HCT116 (cell line): ENCODE results near the gene DNAJB1.

Experiments used
- CBX3 ChIP-seq: IDR thresholded peaks from 2 replicates; pipeline ENCODE4 v1.6.1; 2012; ENCODE audit warnings: low read depth
- CEBPB ChIP-seq: IDR thresholded peaks from 2 replicates; pipeline ENCODE4 v1.6.1; 2012; ENCODE audit warnings: low read depth
- CTCF ChIP-seq, 3 experiments: fragments of 200-600 bp in 1 of 3; sonication (generic) in 1 of 3; IDR thresholded peaks in 2 of 3; conservative IDR thresholded peaks in 1 of 3; 2 replicates each; pipeline ENCODE4 v1.5.1; 2012 to 2017; ENCODE audit warnings: low read depth in 2 of 3, low read length in 2 of 3, antibody characterized with exemption in 1 of 3, borderline replicate concordance in 1 of 3, control low read depth in 1 of 3, mild to moderate bottlenecking in 1 of 3, mixed read lengths in 1 of 3, mixed run types in 1 of 3, moderate library complexity in 1 of 3; ENCODE audit not compliant: insufficient read depth in 1 of 3
- EGR1 ChIP-seq: IDR thresholded peaks from 2 replicates; pipeline ENCODE4 v1.6.1; 2012; ENCODE audit warnings: low read depth
- EZH2phosphoT487 ChIP-seq: fragments of 200-600 bp; IDR thresholded peaks from 2 replicates; pipeline ENCODE4 v1.6.1; 2018; ENCODE audit warnings: antibody characterized with exemption, borderline replicate concordance
- FOSL1 ChIP-seq: IDR thresholded peaks from 2 replicates; pipeline ENCODE4 v1.6.1; 2012; ENCODE audit warnings: low read depth
- JUND ChIP-seq: IDR thresholded peaks from 2 replicates; pipeline ENCODE4 v1.6.1; 2012
- MAX ChIP-seq: IDR thresholded peaks from 2 replicates; pipeline ENCODE4 v1.6.1; 2012
- POLR2A ChIP-seq: IDR thresholded peaks from 2 replicates; pipeline ENCODE4 v1.7.0; 2011; ENCODE audit warnings: borderline replicate concordance; ENCODE audit not compliant: insufficient read depth, insufficient read length; ENCODE audit errors: extremely low read depth
- POLR2AphosphoS5 ChIP-seq: IDR thresholded peaks from 2 replicates; pipeline ENCODE4 v1.6.1; 2011; ENCODE audit warnings: mild to moderate bottlenecking, low read depth, low read length, moderate library complexity
- RAD21 ChIP-seq: IDR thresholded peaks from 2 replicates; pipeline ENCODE4 v1.6.1; 2012; ENCODE audit warnings: low read depth, mild to moderate bottlenecking
- REST ChIP-seq: IDR thresholded peaks from 2 replicates; pipeline ENCODE4 v1.6.1; 2012; ENCODE audit warnings: low read depth
- SP1 ChIP-seq: IDR thresholded peaks from 2 replicates; pipeline ENCODE4 v1.6.1; 2012; ENCODE audit warnings: low read depth

- TF ChIP-seq POLR2AphosphoS5 (no peak), POLR2A (no peak), CTCF (IDR thresholded peaks at IDR 0.05 in 2 of 3, conservative IDR thresholded peaks at IDR 0.05 in 1 of 3; ENCODE audit: borderline replicate concordance in 1 of 3, insufficient read depth in 1 of 3, low read depth in 2 of 3, low read length in 2 of 3) (no peak), REST (no peak), CEBPB (no peak), FOSL1 (no peak), SP1 (no peak), EZH2phosphoT487 (no peak), EGR1 (no peak), JUND (no peak), CBX3 (no peak), MAX (no peak), RAD21 (no peak)
Observed at GRCh38 chr19:14474827-14475226, 43.4 kb downstream of the DNAJB1 start.
